SK-N-MC (cell line): ENCODE measurements around the gene OR5B2.

Source experiments
- EZH2 ChIP-seq: fragments of 200-600 bp; sonication (generic); IDR thresholded peaks from one replicate; pipeline ENCODE4 v1.6.1; 2017; ENCODE audit warnings: antibody characterized with exemption
- POLR2AphosphoS5 ChIP-seq: IDR thresholded peaks from 2 replicates; pipeline ENCODE4 v1.6.1; 2012; ENCODE audit warnings: mild to moderate bottlenecking, low read depth, low read length, borderline replicate concordance

GRCh38 chr11:58428021-58428420, at the start of gene OR5B2:
- TF ChIP-seq POLR2AphosphoS5 (no peak), EZH2 (no peak)
